IPS-18a (cell line): ENCODE measurements around the gene CACNB1.

Experiments used
- H3K27ac ChIP-seq: one replicate; pipeline ENCODE4 v1.5.1; 2013; ENCODE audit warnings: low read length
- H3K27me3 ChIP-seq: one replicate; pipeline ENCODE4 v1.6.1; 2013; ENCODE audit warnings: mild to moderate bottlenecking, low read length; ENCODE audit not compliant: control insufficient read depth, insufficient read depth
- H3K36me3 ChIP-seq: one replicate; pipeline ENCODE4 v1.6.1; 2013; ENCODE audit warnings: low read depth, low read length; ENCODE audit not compliant: control insufficient read depth
- H3K4me1 ChIP-seq: one replicate; pipeline ENCODE4 v1.6.1; 2013; ENCODE audit warnings: low read depth, low read length; ENCODE audit not compliant: control insufficient read depth
- H3K4me3 ChIP-seq: one replicate; pipeline ENCODE4 v1.5.1; 2013; ENCODE audit warnings: low read length
- H3K9ac ChIP-seq: one replicate; pipeline ENCODE4 v1.6.1; 2013; ENCODE audit warnings: mild to moderate bottlenecking, low read length, moderate library complexity
- H3K9me3 ChIP-seq: one replicate; pipeline ENCODE4 v1.6.1; 2013; ENCODE audit warnings: low read depth, low read length; ENCODE audit not compliant: control insufficient read depth

Gene CACNB1

DNA sequence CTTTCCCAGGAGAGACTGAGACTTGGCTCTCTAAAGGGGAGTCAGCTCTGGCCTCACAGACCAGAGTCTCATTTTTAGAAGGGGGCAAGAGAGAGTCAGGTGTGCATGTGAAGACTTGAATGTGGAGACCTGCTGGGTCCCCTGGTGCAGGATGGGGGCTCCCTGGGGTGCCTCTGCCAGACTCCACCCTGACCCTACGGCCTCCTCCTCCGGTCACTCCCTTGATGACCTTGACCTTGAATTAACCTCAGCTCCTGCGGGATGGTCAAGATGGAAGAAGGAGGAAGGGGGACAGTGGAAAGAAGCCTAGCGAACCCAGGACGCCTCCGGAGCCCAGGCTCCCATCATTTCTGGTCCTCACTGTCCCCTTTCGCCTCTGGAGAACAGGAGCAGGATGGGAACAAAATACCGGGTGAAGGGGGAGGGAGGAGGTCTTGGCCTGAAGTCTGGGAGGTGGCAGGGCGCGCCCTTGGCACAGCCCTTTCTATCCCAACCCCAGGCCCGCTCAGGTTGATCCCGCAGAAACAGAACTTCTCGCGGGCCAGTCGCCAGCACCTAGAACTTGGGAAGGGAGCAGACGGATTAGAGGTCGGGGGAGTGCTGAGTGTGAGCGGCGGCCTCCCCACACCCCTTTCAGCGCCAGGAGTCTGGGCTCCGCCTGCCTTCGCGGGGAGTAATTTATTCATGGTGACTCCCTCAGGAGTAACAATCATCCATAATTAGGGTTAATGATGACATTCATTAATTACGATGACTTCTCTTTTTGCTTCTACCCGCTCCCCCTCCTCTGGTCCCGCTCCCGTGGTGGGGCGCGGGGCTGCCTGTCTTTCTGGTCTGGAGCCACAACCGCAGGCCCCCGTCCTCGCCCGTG lies 26.7 kb upstream of the CACNB1 start:
- Histone ChIP-seq H3K9ac (no peak overlapping the region), H3K4me1 (peaks cover 14% of the 10 kb centered on the region), H3K27ac (no peak overlapping the region), H3K27me3 (peaks cover 42% of the 10 kb centered on the region), H3K9me3 (no peaks in the 10 kb centered on the region), H3K36me3 (no peaks in the 10 kb centered on the region), H3K4me3 (peak overlapping the region; percentile 56)

DNA sequence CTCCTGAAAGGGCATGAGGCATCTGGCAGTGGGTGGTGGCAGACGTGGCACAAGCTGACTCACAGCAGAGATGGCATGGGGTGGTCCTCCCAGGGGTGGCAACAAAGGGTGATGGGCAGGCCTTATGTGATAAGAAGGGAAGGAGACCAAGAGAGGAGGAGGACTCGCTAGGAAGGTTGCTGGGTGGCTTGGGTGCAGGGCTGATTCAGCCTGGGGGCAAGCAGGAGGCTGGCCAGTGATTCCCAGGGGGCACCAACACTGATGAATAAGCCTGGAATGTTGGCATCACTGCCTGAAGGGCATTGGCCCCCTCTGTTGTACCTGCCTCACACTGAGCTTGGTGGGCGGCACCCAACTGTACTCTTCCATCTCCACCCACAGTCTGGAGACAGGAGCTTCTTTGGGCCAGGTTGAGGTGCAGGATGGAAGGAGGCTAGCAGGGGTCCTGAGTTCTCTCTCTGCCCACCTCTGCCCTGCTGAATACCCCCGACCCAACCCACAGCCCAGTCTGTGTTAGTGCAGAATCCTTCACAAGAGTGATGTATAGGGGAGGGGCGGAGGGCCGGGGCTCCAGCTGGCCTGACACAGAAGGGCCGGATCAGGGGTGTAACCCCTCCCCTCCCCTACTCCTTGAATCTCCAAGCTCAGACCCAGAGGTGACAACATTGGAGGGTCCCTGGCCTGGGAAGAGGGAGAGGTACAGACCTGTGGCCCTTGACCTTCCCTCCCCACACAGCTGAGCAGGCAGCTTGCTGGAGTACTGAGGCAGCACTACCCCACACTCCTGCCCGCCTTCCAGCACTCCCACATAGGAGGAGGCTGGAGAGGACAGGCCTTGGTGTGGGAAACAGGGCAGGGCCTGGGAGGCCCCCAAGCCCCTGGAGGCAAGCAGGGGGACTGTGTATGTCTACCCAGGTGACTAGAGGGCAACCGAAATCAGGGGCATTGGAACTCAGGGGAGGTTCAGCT lies 25.7 kb upstream of the CACNB1 start:
- no peaks in the 10 kb centered on the region for H3K9me3 ChIP-seq
- peaks cover 14% of the 10 kb centered on the region for H3K4me1 ChIP-seq
- no peak overlapping the region for H3K9ac ChIP-seq
- H3K27me3 ChIP-seq: peaks cover 52% of the 10 kb centered on the region
- no peaks in the 10 kb centered on the region for H3K36me3 ChIP-seq
- no peak overlapping the region for H3K27ac ChIP-seq
- no peak overlapping the region for H3K4me3 ChIP-seq

DNA sequence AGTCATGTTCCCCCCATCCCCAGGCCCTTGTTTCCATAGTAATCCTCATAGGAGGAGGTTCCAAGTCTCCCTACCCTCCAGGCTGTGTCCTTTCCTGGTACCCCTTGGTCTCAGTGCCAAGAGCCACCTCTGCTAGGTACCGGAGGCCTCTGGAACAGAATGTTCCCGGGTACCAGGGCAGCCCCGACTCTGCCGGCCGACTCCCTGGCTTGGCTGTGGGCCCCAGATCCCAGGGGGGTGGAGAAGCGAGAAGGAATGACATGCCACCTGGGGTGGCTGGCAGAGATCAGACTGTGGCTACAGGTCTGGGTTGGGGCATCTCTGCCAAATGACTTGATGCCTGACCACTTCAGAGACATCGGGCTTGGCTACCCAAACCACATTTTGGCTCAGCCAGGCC lies 24.7 kb upstream of the CACNB1 start:
- Histone ChIP-seq H3K27me3 (peaks cover 61% of the 10 kb centered on the region), H3K36me3 (no peaks in the 10 kb centered on the region), H3K4me3 (no peak overlapping the region), H3K4me1 (peaks cover 14% of the 10 kb centered on the region), H3K9me3 (no peaks in the 10 kb centered on the region), H3K9ac (no peak overlapping the region), H3K27ac (no peak overlapping the region)

DNA sequence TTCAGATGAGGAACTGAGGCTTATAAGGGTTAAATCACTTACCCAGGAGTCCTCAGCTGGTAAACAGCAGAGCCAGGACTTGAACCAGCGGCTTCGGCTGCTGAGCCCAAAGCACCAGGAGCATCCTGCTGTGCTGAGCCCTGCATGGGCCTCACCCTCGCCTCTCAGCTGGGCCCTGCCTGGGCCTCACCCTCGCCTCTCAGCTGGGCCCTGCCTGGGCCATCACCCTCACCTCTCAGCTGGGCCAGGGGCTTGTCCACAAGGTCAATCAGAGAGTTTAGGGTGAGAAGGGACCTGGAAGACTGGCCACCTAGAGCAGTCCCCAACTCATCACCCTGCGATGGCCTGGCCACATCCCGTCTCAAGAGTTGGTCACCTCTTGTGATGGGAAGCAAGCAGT lies 24.1 kb upstream of the CACNB1 start:
- H3K27me3 ChIP-seq: peaks cover 64% of the 10 kb centered on the region
- no peaks in the 10 kb centered on the region for H3K36me3 ChIP-seq
- H3K9ac ChIP-seq: no peak overlapping the region
- H3K9me3 ChIP-seq: no peaks in the 10 kb centered on the region
- no peak overlapping the region for H3K27ac ChIP-seq
- H3K4me1 ChIP-seq: peaks cover 14% of the 10 kb centered on the region
- no peak overlapping the region for H3K4me3 ChIP-seq

DNA sequence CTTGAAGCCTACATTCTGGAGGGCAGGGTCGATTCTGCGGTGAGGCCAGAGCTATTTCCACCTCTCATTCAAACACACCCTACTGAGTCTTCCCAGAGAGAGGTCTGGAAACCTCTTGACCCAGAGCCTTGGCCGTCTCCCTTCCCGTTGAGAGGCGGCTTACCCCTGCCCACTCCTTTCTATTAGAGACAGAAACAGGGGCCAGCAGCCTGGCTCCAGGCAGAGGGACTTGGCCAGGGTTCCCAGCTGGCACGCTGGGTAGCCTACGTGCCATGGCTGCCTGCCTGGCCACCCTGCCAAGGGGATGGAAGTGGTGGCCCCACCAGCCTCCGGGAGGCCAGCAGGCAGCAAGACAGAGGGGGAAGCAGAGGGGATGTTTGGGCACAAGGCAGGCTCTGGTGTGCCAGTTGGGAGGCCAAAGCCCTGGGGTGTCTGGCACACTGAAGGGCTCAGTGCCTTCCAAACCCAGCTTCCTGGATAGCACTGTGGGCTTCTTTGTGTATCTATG lies 22.2 kb upstream of the CACNB1 start:
- Histone ChIP-seq H3K27ac (no peak overlapping the region), H3K4me1 (peaks cover 11% of the 10 kb centered on the region), H3K27me3 (peaks cover 48% of the 10 kb centered on the region), H3K9me3 (no peaks in the 10 kb centered on the region), H3K9ac (no peak overlapping the region), H3K4me3 (no peak overlapping the region), H3K36me3 (no peaks in the 10 kb centered on the region)

DNA sequence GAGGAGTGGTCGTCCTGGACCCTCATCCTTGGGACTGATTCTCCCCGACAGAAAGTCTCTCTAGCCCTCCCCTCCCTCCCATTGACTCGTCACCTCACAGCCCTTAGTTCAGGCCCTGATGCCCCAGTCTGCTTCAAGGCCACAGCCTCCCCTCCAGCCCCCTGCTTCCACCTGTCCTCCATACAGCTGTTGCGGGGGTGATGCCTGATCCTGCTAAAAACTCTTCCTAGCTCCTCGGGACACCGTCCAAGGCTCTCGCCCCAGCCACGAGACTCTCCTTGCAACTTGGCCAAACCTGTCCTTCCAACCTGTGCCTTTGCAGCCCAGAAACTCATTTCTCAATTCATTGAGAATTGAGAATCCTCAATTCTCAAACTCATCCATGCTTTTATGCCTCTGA lies 21.4 kb upstream of the CACNB1 start:
- H3K27ac ChIP-seq: no peak overlapping the region
- H3K4me1 ChIP-seq: peaks cover 5% of the 10 kb centered on the region
- H3K9me3 ChIP-seq: no peaks in the 10 kb centered on the region
- no peaks in the 10 kb centered on the region for H3K36me3 ChIP-seq
- peaks cover 40% of the 10 kb centered on the region for H3K27me3 ChIP-seq
- no peak overlapping the region for H3K4me3 ChIP-seq
- H3K9ac ChIP-seq: no peak overlapping the region

DNA sequence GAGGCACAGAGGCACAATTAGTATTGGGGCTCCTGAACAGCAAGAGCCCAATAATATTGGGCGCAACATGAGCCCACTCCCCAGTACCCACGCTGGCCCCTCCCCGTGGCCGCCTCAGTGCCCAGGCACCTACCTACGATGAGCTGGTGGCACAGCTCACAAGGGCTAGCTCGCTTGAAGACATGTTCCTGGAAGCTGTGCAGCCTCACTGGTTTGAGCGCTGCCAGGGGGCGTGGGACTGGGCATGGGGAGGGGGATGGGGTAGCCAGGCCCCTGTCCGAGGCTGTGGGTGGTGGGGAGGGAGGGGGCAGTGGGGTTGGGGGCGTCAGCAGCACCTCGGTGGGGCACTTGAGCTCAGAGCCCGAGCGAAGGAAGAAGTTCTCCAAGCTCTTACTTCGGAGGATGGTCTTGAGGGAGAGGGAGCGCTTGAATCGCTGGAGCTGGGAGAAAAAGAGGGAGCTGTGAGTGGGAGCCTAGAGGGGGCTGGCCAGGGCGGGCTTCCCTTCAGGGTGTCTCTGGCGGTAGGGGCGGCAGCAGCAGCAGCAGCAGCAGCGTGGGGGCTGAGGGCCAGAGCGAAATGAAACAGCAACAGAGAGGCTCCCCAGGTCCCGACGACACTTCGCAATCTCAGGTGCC lies 20.4 kb upstream of the CACNB1 start:
- Histone ChIP-seq H3K4me3 (peak overlapping the region; percentile 32), H3K9me3 (no peaks in the 10 kb centered on the region), H3K4me1 (no peaks in the 10 kb centered on the region), H3K36me3 (no peaks in the 10 kb centered on the region), H3K27me3 (peaks cover 29% of the 10 kb centered on the region), H3K27ac (no peak overlapping the region), H3K9ac (no peak overlapping the region)

DNA sequence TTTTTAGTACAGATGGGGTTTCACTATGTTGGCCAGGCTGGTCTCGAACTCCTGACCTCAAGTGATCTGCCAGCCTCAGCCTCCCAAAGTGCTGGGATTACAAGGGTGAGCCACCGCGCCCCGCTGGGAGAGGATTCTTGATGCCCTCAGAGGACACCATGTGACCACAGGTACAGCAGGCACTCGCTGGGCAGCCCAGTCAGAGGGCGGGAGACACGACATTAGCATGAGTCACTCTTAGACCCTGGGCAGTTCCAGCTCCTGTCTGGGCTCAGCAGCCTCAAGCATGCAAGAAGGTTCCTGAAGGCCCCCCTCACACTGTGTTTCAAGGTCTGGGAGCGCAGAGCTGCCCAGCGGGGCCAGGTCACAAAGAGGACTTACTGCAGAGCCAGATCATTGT lies 16.4 kb upstream of the CACNB1 start:
- Histone ChIP-seq H3K4me3 (no peak overlapping the region), H3K9me3 (no peaks in the 10 kb centered on the region), H3K36me3 (no peaks in the 10 kb centered on the region), H3K27me3 (peaks cover 29% of the 10 kb centered on the region), H3K27ac (no peak overlapping the region), H3K9ac (no peak overlapping the region), H3K4me1 (peaks cover under 1% of the 10 kb centered on the region)

DNA sequence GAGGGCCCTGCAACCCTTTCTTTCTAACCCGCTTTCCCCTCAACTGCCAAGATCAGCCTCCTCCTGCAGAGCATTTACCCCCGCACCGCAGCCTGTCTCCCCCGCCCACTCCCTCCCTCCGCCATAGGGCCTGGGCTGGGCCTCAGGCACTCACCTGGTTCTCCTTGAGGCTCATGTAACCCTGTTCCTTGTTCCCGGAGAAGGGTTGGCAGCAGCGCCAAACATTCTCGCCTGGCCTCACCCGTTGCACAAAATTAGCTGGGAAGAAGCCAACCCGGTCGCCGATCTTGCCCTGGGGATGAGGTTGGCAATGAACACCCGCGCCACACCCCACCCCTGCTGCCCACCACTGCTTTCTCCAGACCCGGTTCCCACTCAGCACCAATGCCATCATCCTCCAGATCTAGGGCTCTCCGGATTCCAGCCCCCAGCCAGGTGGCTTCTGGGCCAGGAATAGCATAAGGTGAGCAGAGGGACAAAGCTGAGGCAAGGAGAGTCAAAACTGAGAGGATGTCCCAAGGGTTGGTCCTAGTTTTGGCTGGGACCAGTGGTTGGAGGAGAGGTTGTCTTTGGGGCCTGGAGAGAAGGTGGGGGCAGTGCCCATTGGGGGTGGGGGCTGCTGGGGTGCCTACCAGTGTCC lies 15.5 kb upstream of the CACNB1 start:
- Histone ChIP-seq H3K27ac (no peak overlapping the region), H3K36me3 (no peaks in the 10 kb centered on the region), H3K4me3 (no peak overlapping the region), H3K27me3 (peaks cover 20% of the 10 kb centered on the region), H3K4me1 (peaks cover 4% of the 10 kb centered on the region), H3K9me3 (no peaks in the 10 kb centered on the region), H3K9ac (no peak overlapping the region)

DNA sequence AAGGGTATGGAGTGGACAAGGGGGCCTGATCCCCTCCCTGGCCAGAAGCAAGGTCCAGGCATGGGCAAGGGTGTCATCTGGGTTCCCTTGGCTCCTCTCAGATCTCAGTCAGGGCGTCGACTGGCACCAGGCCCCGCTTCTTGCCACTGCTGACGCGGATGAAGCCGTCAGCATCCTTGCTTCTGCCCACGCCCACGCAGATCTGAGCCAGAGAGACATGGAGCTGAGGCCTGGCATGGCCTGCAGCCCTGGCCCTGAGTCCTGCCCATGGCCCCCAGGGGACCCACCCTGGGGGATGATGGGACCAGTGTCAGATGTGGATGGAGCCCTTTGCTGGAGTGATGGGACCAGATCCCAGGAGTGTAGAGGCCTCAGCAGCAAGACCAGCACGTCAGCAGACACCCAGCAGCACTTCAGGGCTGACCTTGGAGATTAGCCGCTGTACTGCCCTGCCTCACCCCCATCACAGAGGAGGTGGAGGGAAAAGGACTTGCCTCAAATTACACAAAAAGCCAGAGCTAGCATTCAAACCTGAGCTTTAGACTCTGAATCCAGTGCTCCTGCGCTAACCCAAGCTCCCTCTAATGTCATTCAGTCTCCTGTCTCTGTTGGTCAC lies 14.8 kb upstream of the CACNB1 start:
- H3K27ac ChIP-seq: no peak overlapping the region
- H3K4me3 ChIP-seq: no peak overlapping the region
- no peak overlapping the region for H3K9ac ChIP-seq
- peaks cover 4% of the 10 kb centered on the region for H3K4me1 ChIP-seq
- no peaks in the 10 kb centered on the region for H3K36me3 ChIP-seq
- H3K9me3 ChIP-seq: no peaks in the 10 kb centered on the region
- peaks cover 15% of the 10 kb centered on the region for H3K27me3 ChIP-seq
